Progenitor cell of endocrine pancreas (in vitro differentiated cells): Measurements from ENCODE around the gene KRTAP3-3. TPM values are rescaled to one million over a fixed set of nuclear protein-coding genes. Genes with fewer than 3 reads are reported as not detected.

Experiments
- DNase-seq: peaks from one replicate; pipeline ENCODE4 v3.0.0; 2021; ENCODE audit warnings: low spot score; ENCODE audit not compliant: unreplicated experiment
- H3K27ac Mint-ChIP-seq: 2 replicates; pipeline ENCODE4 v1.8.0; 2021; ENCODE audit warnings: mild to moderate bottlenecking, moderate library complexity, mixed read lengths
- H3K27me3 Mint-ChIP-seq: 2 replicates; pipeline ENCODE4 v1.8.0; 2021; ENCODE audit warnings: mixed read lengths
- H3K36me3 Mint-ChIP-seq: 2 replicates; pipeline ENCODE4 v1.8.0; 2022; ENCODE audit warnings: mixed read lengths; ENCODE audit not compliant: insufficient read depth
- H3K4me1 Mint-ChIP-seq: 2 replicates; pipeline ENCODE4 v1.8.0; 2021; ENCODE audit warnings: low read depth, mixed read lengths
- H3K4me3 Mint-ChIP-seq: 2 replicates; pipeline ENCODE4 v1.8.0; 2021; ENCODE audit warnings: low read depth, mild to moderate bottlenecking, moderate library complexity, mixed read lengths
- H3K9me3 Mint-ChIP-seq: 2 replicates; pipeline ENCODE4 v1.8.0; 2021; ENCODE audit warnings: low read depth, mixed read lengths
- CTCF ChIP-seq: fragments of 200-600 bp; sonication (generic); IDR thresholded peaks from one replicate; pipeline ENCODE4 v1.5.0; 2021; ENCODE audit warnings: antibody characterized with exemption, mild to moderate bottlenecking; ENCODE audit not compliant: unreplicated experiment
- total RNA-seq: library from RNA; stranded (reverse); gene quantifications from 2 replicates; pipeline ENCODE4 v1.2.1, GENCODE V29; 2021

The KRTAP3-3 gene
- total RNA-seq, 1 donor from 2014 or later = not detected

GRCh38 chr17:40961591-40961990, 32.4 kb downstream of the KRTAP3-3 start:
- Mint-ChIP-seq H3K36me3 (no peaks in the 10 kb centered on the region), H3K4me3 (no peak overlapping the region), H3K9me3 (peaks cover 14% of the 10 kb centered on the region), H3K4me1 (peaks cover 45% of the 10 kb centered on the region), H3K27ac (no peak overlapping the region), H3K27me3 (no peaks in the 10 kb centered on the region)
- TF ChIP-seq CTCF = no peak
- no peak for DNase-seq

GRCh38 chr17:40960144-40960543, 33.8 kb downstream of the KRTAP3-3 start:
- no peak overlapping the region for H3K4me3 Mint-ChIP-seq
- H3K9me3 Mint-ChIP-seq = peaks cover 14% of the 10 kb centered on the region
- TF ChIP-seq CTCF = no peak
- no peak for DNase-seq
- H3K27me3 Mint-ChIP-seq = no peaks in the 10 kb centered on the region
- peaks cover 56% of the 10 kb centered on the region for H3K4me1 Mint-ChIP-seq
- no peaks in the 10 kb centered on the region for H3K36me3 Mint-ChIP-seq
- H3K27ac Mint-ChIP-seq = peak overlapping the region; percentile 31

GRCh38 chr17:40958086-40958953, 35.6 kb downstream of the KRTAP3-3 start:
- H3K27me3 Mint-ChIP-seq = no peaks in the 10 kb centered on the region
- H3K27ac Mint-ChIP-seq = peak overlapping the region; percentile 95

GRCh38 chr17:40956401-40957254, 37.3 kb downstream of the KRTAP3-3 start:
- DNase-seq = no peak
- Mint-ChIP-seq H3K27ac (peak overlapping the region; percentile 95), H3K9me3 (peaks cover 5% of the 10 kb centered on the region), H3K4me1 (peaks cover 51% of the 10 kb centered on the region), H3K36me3 (no peaks in the 10 kb centered on the region), H3K4me3 (peak overlapping the region; percentile 2), H3K27me3 (no peaks in the 10 kb centered on the region)
- no peak for TF ChIP-seq CTCF

More at GRCh38 chr17:40958086-40958953, 35.6 kb downstream of the KRTAP3-3 start:
- DNase-seq = no peak
- no peak for TF ChIP-seq CTCF
- Mint-ChIP-seq H3K4me3 (peak overlapping the region; percentile 58), H3K4me1 (peaks cover 58% of the 10 kb centered on the region), H3K36me3 (no peaks in the 10 kb centered on the region), H3K9me3 (peaks cover 6% of the 10 kb centered on the region)

GRCh38 chr17:40953881-40954280, 40.1 kb downstream of the KRTAP3-3 start:
- H3K4me1 Mint-ChIP-seq = peaks cover 48% of the 10 kb centered on the region
- H3K9me3 Mint-ChIP-seq = no peaks in the 10 kb centered on the region
- H3K27ac Mint-ChIP-seq = no peak overlapping the region
- H3K27me3 Mint-ChIP-seq = no peaks in the 10 kb centered on the region
- no peak for TF ChIP-seq CTCF
- DNase-seq = no peak
- H3K36me3 Mint-ChIP-seq = no peaks in the 10 kb centered on the region
- H3K4me3 Mint-ChIP-seq = no peak overlapping the region
